ENCODE data around the gene CRYM.
"Not testable (repeated sequence)": the region's sequence is repeated elsewhere in the genome, so short reads cannot be mapped to it uniquely, and the experiment has no call there.

The CRYM gene

DNA sequence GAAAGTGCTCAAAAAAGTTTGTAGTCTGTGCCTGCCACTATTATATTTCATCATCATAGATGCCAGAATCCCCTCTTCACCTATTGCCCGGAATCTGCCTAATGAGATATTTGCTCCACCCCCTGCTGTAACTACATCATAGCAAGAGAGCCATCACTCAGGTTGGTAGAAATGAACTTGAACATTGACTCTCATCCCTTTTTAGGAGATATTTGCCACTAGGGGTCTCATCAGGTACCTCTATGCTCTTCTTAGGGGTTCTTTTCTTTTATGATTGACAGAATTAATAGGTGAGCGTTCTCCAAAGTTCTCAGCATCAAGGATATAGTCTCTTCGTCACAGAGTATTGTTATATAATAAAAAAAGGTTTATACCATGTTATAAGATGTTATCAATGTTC lies 24.6 kb downstream of the CRYM start:
- H3K4me3 ChIP-seq (ENCODE audit: low read length), result no peak overlapping the region
- DNase-seq (ENCODE audit: low read depth), result no peak
- TF ChIP-seq, protein P1, sequence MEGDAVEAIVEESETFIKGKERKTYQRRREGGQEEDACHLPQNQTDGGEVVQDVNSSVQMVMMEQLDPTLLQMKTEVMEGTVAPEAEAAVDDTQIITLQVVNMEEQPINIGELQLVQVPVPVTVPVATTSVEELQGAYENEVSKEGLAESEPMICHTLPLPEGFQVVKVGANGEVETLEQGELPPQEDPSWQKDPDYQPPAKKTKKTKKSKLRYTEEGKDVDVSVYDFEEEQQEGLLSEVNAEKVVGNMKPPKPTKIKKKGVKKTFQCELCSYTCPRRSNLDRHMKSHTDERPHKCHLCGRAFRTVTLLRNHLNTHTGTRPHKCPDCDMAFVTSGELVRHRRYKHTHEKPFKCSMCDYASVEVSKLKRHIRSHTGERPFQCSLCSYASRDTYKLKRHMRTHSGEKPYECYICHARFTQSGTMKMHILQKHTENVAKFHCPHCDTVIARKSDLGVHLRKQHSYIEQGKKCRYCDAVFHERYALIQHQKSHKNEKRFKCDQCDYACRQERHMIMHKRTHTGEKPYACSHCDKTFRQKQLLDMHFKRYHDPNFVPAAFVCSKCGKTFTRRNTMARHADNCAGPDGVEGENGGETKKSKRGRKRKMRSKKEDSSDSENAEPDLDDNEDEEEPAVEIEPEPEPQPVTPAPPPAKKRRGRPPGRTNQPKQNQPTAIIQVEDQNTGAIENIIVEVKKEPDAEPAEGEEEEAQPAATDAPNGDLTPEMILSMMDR (conservative IDR thresholded peaks at IDR 0.05; ENCODE audit: low read depth, low read length), result no peak

DNA sequence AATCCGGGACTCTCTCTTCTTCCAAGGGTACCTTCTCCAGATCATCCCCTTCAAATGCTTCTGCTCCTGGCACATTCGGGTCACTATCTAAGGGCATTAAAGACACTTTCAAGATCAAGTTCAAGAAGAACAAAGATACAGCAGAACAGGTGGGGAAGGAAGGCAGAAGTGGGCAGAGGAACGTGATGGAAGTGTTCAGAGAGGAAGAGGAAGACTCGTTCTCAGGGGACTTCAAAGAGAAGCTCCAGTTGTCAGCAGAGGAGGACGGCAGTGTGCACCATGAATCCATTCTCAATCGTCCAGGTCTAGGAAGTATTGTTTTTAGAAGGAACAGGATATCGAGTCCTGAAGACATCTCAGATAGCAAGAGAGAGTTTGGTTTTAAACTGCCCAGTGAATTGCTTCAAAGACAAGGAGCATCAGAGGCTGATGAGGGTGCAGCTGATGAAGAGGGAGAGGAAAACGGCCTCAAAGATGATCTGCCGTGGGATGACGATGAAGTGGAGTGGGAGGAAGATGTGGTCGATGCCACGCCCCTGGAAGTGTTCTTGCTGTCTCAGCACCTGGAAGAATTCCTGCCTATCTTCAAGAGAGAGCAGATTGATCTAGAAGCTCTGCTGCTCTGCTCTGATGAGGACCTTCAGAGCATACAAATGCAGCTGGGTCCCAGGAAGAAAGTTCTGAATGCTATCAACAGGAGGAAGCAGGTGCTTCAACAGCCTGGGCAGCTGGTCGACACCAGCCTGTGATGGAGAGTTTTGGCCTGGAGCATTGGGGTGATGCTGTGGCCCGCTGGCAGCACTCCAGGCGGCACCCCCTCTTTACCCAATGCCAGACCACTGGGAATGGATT lies 27.8 kb downstream of the CRYM start:
- no peak overlapping the region for H3K4me3 ChIP-seq (ENCODE audit: low read length)
- DNase-seq (ENCODE audit: low read depth), result no peak
- TF ChIP-seq, protein P1 (conservative IDR thresholded peaks at IDR 0.05; ENCODE audit: low read depth, low read length), result no peak

DNA sequence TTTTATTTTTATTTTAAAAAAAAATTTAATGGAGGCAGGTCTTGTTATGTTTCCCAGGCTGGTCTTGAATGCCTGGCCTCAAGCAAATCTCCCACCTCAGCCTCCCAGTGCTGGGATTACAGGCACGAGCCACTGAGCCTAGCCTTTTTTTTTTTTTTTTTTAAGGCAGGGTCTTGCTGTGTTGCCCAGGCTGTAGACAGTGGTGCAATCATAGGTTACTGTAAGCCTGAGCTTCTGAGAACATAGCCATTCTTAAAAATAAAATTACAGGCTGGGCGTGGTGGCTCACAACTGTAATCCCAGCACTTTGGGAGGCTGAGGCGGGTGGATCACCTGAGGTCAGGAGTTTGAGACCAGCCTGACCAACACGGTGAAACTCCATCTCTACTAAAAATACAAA lies 29.9 kb downstream of the CRYM start:
- not testable (repeated sequence) for DNase-seq (ENCODE audit: low read depth)

DNA sequence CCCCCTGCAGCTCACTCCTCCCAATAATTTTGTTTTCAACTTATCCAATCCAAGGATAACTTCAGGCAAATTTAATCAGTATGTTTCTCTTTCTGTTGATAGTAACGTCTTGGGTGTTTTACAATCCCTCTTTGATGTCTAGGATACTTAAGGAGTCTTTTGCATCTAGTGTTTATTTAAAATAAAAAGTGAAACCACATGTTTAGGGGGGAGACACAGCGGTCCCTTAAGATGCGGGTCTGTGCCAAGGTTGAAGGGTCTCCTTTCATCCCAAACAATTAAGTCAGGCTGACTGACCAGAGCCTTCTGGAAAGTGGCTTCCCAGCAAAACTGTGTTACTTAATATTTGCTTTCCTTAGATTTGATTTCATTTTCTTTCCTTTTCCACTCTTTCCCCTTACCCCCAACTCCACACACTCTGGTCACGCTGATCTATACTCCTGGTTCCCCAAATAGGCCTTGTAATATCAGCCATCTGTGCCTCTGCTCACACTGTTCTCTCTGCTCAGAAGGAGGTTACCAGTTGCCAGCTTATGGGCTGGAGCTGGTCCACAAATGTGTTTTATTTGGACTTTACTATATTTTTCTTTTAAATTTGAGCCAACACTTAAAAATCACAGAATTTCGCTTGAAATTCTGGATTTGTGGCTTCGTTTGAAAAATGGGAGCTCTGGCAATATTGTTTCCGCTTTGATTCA lies 33.4 kb downstream of the CRYM start:
- TF ChIP-seq, protein P1 (conservative IDR thresholded peaks at IDR 0.05; ENCODE audit: low read depth, low read length), result no peak
- H3K4me3 ChIP-seq (ENCODE audit: low read length), result no peak overlapping the region
- no peak for DNase-seq (ENCODE audit: low read depth)

More for the DNA sequence above, 29.9 kb downstream of the CRYM start:
- not testable (repeated sequence) for H3K4me3 ChIP-seq (ENCODE audit: low read length)

DNA sequence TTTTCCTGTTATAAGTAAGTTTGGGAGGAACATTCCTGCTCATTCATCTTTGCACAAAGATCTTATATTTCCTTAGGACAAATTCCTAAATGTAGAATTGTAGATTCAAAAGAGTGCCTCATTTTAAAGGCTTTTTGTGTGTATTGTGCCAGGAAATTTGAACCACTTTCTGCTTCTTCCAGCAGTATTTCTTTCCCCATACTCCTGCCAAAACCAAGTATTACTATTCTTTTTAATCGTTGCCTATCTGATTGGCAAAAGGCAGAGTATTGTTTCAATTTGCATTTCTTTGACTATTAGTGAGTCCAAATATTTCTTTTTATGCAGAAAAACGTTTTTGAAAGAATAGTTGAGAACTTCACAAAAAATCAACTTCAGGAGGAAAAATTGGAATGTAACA lies 35.3 kb downstream of the CRYM start:
- H3K4me3 ChIP-seq (ENCODE audit: low read length), result no peak overlapping the region
- TF ChIP-seq, protein P1 (conservative IDR thresholded peaks at IDR 0.05; ENCODE audit: low read depth, low read length), result no peak
- no peak for DNase-seq (ENCODE audit: low read depth)

DNA sequence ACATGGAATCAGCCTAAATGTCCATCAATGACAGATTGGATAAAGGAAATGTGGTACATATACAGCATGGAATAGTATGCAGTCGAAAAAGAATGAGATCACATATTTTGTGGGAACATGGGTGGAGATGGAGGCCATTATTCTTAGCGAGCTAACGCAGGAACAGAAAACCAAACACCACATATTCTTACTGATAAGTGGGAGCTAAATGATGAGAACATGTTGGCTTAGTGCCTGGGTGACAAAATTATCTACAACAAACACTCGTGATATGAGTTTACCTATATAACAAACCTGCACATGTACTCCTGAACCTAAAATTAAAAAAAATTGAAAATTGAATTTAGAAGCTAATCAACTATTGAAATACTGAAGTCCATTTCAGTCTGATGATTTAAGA lies 38.4 kb downstream of the CRYM start:
- TF ChIP-seq, protein P1 (conservative IDR thresholded peaks at IDR 0.05; ENCODE audit: low read depth, low read length), result no peak
- DNase-seq (ENCODE audit: low read depth), result no peak
- H3K4me3 ChIP-seq (ENCODE audit: low read length), result no peak overlapping the region

DNA sequence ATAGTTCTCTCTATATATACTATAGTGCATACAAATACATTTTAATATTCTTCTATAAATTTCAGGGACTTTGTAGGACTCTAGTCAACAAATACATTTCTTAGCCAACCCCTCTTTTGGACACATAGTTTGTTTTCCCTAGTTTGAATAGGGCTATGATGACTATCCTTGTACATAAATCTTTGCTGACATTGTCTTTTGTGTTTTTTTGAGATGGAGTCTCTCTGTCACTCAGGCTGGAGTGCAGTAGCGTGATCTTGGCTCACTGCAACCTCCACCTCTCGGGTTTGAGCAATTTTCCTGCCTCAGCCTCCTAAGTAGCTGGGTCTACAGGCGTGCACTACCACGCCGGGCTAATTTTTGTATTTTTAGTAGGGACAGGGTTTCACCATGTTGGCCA lies 41.3 kb downstream of the CRYM start:
- H3K4me3 ChIP-seq (ENCODE audit: low read length), result no peak overlapping the region
- TF ChIP-seq, protein P1 (conservative IDR thresholded peaks at IDR 0.05; ENCODE audit: low read depth, low read length), result no peak
- no peak for DNase-seq (ENCODE audit: low read depth)

Data from retinal pigment epithelial cell (primary cell).